Choroid plexus epithelial cell (primary cell): Measurements from ENCODE around the gene PPP1R14C.
"Not testable (repeated sequence)": the region's sequence is repeated elsewhere in the genome, so short reads cannot be mapped to it uniquely, and the experiment has no call there.

ENCODE experiments used
- DNase-seq: peaks from one replicate; pipeline ENCODE4 v3.0.0-alpha.2; 2010; ENCODE audit warnings: low read depth
- H3K4me3 ChIP-seq: 2 replicates; pipeline ENCODE4 v1.5.1; 2011; ENCODE audit warnings: low read depth, mild to moderate bottlenecking, control low read depth, low read length, moderate library complexity
- CTCF ChIP-seq: conservative IDR thresholded peaks from 2 replicates; pipeline ENCODE4 v1.5.1; 2011; ENCODE audit warnings: low read depth, mild to moderate bottlenecking, control low read depth, inconsistent platforms, low read length, moderate library complexity

Gene PPP1R14C

GRCh38 chr6:150235218-150235617 is 92.4 kb downstream of the PPP1R14C start:
- DNase-seq, result no peak
- no peak for TF ChIP-seq CTCF
- H3K4me3 ChIP-seq, result no peak overlapping the region

- TF ChIP-seq CTCF, result no peak
- no peak for DNase-seq
Measured at GRCh38 chr6:150236114-150236513, 93.3 kb downstream of the PPP1R14C start.

GRCh38 chr6:150236544-150236943 is 93.7 kb downstream of the PPP1R14C start:
- no peak overlapping the region for H3K4me3 ChIP-seq
- no peak for TF ChIP-seq CTCF
- no peak for DNase-seq

More at GRCh38 chr6:150236114-150236513, 93.3 kb downstream of the PPP1R14C start:
- no peak overlapping the region for H3K4me3 ChIP-seq

DNA sequence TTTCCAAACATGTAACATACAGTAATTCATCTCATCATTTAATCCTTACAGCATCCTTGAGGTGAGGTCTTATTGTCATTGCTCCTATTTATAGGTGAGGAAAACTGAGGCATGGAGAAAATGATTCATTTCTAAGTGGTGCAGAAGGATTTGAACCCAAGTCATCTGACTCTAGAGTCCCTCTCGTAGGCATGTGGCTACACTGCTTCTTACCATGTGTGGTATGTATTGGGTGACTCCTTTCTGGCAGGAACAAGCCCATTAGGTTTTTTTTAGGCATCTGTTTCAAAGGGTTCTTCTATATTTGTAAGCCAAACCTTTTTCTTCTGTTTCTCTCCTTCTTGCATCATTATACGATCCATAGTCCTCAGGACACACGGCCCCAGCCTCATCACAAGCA is 94.8 kb downstream of the PPP1R14C start:
- TF ChIP-seq CTCF, result no peak
- no peak for DNase-seq
- no peak overlapping the region for H3K4me3 ChIP-seq

DNA sequence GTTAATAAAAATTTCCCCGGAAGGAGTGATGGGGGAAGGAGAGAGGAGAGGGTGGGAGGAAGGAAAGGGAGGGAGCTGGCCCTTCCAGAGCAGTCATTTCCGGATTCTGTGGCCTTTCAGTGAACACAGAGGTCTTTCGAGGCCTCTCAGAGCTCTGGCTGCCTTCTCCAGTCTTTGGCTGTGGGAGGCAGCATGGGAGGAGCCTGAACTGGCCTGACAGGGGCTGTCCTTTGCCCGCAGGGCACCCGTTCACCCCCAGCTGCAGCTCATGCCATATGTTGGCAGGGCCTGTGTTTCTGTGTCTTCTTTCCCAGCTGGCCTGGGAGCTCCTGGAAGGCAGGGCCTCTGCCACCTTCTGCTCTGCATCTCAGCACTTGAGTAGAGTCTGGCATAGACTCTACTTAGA is 95.5 kb downstream of the PPP1R14C start:
- TF ChIP-seq CTCF, result no peak

DNA sequence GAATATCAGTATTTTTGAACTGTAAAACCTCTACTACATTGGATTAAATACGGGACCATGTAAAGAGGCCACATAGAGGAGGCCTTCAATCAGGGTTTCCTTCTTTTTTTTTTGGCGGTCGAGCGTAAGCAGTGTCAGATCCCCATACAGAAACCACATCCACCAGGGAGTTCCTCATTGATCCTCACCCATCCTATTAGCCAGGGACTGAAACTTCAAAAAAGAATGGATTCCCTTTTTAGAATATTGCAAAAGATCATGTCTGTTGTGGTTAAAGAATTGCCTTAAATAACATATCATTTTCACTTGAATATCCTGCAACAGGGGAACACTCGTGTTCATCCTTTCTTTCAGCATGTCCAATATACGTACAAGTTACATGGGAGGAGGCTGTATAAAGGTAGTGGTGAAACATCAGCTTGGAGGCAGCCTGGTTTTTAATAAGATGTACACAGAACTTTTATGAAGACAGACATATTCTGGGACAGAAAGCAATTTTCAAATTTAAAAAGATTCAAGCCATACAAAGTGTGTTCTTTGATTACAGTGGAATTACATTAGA is 96.1 kb downstream of the PPP1R14C start:
- no peak for TF ChIP-seq CTCF
- no peak overlapping the region for H3K4me3 ChIP-seq
- DNase-seq, result no peak

More for the DNA sequence above, 95.5 kb downstream of the PPP1R14C start:
- DNase-seq, result no peak
- no peak overlapping the region for H3K4me3 ChIP-seq

DNA sequence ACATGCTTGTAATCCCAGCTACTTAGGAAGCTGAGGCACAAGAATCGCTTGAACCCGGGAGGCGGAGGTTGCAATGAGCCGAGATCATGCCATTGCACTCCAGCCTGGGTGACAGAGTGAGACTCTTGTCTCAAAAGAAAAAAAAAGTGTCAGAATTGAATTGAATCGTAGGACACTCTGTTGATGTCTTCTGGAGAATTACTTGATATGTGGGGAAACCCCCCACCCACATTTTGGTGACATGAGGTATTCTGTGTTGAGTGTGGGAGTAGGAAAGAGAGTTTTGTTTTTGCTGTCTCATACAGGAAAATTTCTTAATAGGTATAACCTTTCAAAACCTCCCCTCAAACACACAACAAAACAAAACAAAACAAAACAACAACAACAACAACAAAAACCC is 98.9 kb downstream of the PPP1R14C start:
- not testable (repeated sequence) for DNase-seq, H3K4me3 ChIP-seq
